Activated CD4-positive, alpha-beta T cell treated with anti-CD3 and anti-CD28 coated beads, Interleukin-10, Interleukin-2, amounts not matched to agents 100 ng/mL and 50 ng/mL, durations not matched to agents 16 hours and 8 hours (primary cell): ENCODE results near the gene PRDM13.
"Not testable (repeated sequence)": the region's sequence is repeated elsewhere in the genome, so short reads cannot be mapped to it uniquely, and the experiment has no call there.

Experiments used
- DNase-seq: peaks from one replicate; pipeline ENCODE4 v3.0.0-alpha.2; 2020

The PRDM13 gene

DNA sequence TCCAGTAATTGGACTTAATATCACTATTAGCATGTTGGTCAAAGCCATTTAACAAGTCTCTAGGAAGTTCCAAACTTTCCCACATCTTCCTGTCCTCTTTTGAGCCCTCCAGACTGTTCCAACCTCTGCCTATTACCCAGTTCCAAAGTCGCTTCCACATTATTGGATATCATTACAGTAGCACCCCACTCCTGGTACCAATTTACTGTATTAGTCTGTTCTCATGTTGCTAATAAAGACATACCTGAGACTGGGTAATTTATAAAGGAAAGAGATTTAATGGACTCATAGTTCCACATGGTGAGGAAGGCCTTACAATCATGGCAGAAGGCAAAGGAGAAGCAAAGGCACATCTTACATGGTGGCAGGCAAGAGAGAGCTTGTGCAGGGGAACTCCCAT, 31.7 kb downstream of the PRDM13 start:
- DNase-seq: not testable (repeated sequence)

- DNase-seq: no peak
Measured at GRCh38 chr6:99641270-99641669, 34.6 kb downstream of the PRDM13 start.

- no peak for DNase-seq
Measured at GRCh38 chr6:99645986-99646385, 39.4 kb downstream of the PRDM13 start.

- not testable (repeated sequence) for DNase-seq
Measured at GRCh38 chr6:99650091-99650571, 43.5 kb downstream of the PRDM13 start.

DNA sequence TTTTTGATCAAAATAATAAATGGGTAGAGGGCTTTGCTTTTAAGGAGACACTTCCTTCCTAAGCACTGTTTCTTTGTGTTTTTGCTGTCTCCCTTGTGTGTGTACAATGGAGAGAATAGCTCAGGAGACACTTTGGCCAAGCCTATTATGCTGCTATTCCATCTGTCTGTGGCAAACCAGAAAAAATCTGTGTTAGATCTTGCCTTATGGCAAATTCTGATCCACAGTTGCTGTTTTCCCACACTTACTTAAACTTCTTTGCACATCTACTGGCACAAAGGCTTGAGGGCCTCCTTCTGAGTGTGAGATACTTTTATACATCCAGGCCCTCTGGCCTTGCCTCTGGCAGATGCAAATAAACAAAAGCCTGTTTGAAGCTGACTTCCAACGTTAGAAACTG, 53.6 kb downstream of the PRDM13 start:
- no peak for DNase-seq

- DNase-seq: no peak
Measured at GRCh38 chr6:99661870-99662269, 55.2 kb downstream of the PRDM13 start.

GRCh38 chr6:99662616-99663015, 56.0 kb downstream of the PRDM13 start:
- DNase-seq: no peak
